GM12874 (cell line): ENCODE data around the gene AANAT.

Experiments
- TF ChIP-seq, protein P1 (sequence below): IDR thresholded peaks from 2 replicates; pipeline ENCODE4 v1.5.1; 2011; ENCODE audit warnings: low read depth, mild to moderate bottlenecking, control low read depth, low read length, moderate library complexity; ENCODE audit not compliant: insufficient read depth

AANAT gene

DNA sequence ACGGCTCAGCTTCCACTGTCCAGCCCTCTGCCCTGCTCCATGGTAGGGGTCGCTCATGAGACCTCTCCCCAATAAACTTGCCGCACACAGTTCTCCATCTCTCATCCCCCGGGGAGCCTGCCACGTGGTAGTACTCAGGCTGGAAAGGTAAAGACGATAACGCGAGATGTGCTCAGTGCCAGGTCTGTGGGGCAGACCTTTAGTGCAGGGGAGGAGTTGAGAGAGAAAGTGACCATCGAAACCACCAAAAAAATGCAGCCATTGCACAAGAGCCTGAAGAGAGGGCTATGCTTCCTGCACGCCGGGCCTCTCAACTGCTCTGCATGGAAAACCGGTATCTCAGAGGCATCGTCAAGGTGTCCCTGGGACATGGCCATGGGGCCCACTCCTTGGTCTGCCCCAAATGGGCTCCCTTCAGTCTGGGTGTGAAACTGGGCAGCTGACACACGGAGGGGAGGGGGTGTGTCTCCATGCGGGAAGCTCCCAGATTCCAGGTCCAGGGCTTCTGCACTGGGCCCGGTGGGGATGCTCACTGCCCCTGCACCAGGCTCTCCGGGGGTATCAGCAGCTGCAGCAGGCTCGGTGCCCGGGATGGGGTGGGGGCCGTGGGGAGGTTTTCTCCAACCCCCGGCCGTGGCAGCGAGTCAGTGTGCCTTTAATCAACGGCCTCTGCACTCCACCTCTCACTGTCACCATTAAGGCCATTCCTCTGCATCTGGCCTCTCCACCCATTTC, 4.7 kb upstream of the AANAT start:
- TF ChIP-seq, protein P1, sequence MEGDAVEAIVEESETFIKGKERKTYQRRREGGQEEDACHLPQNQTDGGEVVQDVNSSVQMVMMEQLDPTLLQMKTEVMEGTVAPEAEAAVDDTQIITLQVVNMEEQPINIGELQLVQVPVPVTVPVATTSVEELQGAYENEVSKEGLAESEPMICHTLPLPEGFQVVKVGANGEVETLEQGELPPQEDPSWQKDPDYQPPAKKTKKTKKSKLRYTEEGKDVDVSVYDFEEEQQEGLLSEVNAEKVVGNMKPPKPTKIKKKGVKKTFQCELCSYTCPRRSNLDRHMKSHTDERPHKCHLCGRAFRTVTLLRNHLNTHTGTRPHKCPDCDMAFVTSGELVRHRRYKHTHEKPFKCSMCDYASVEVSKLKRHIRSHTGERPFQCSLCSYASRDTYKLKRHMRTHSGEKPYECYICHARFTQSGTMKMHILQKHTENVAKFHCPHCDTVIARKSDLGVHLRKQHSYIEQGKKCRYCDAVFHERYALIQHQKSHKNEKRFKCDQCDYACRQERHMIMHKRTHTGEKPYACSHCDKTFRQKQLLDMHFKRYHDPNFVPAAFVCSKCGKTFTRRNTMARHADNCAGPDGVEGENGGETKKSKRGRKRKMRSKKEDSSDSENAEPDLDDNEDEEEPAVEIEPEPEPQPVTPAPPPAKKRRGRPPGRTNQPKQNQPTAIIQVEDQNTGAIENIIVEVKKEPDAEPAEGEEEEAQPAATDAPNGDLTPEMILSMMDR, result no peak

DNA sequence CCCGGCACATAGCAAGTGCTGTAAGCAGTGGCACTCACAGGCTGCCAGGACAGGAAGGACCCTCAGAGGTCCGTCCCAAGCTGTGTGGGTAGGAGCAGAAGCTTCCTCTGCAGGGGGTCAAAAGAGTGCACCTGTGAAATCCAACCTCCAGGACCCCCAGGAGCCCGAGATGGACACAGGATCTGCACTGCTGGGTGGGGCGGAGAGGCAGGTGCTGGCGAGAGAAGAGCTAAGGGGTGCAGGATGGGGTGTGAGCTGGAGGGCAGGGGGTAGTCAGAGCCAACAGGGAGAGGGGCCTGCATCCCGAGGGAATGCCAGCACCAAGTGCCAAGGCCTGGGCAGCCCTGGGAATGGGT, 650 bp upstream of the AANAT start:
- TF ChIP-seq, protein P1, result no peak

DNA sequence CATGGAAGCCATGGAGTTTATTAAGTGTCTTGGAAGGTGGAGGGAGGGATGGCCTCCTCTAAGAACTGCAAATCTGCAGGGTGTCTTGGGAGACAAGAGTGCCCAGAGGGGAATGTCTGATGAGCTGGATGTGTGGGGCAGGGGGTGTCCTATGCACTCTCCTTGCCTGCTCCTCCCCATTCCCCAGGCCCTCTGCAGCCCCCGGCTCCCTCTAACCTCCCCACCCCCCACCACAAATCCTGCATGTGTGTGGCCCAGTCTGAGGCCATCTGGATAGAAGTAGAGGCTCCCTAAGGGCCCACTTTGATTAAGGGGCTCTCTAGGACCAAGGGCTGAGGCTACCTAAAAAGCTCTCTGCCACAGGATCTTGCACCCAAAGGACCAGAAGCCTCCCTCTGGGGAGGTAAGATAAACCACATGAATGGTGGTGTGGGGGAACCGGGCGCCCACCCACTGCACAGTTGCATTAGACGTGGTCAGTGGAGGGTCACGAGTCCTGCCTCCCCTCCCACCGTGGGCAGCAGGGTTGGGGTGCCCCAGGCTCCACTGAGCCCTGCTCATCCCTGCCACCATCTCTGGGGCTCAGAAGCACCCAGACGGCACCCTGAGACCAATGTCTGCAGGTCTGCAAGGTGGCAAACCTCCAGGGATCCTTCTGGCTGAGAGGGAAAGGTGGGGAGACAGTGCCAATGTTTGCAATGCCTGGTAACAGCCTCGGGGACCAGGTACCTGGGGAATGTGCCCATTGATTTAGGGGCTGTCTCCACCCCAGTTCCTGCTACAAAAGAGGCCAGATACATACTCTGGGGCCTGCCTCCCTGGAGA, 618 bp downstream of the AANAT start:
- TF ChIP-seq, protein P1, result no peak

DNA sequence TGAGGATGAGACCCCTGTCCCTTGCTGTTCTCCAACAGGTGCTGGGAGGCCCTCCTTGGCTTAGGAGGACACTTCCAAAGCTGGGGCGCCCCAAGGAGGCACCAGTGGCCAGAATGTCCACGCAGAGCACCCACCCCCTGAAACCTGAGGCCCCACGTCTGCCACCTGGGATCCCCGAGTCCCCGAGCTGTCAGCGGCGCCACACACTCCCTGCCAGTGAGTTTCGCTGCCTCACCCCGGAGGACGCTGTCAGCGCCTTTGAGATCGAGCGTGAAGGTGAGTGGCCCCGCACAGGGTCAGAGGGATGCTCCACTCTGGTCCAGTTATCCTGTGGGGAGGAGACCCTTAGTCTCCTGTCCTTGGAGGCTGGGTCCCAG, 1.2 kb downstream of the AANAT start:
- TF ChIP-seq, protein P1, result no peak

DNA sequence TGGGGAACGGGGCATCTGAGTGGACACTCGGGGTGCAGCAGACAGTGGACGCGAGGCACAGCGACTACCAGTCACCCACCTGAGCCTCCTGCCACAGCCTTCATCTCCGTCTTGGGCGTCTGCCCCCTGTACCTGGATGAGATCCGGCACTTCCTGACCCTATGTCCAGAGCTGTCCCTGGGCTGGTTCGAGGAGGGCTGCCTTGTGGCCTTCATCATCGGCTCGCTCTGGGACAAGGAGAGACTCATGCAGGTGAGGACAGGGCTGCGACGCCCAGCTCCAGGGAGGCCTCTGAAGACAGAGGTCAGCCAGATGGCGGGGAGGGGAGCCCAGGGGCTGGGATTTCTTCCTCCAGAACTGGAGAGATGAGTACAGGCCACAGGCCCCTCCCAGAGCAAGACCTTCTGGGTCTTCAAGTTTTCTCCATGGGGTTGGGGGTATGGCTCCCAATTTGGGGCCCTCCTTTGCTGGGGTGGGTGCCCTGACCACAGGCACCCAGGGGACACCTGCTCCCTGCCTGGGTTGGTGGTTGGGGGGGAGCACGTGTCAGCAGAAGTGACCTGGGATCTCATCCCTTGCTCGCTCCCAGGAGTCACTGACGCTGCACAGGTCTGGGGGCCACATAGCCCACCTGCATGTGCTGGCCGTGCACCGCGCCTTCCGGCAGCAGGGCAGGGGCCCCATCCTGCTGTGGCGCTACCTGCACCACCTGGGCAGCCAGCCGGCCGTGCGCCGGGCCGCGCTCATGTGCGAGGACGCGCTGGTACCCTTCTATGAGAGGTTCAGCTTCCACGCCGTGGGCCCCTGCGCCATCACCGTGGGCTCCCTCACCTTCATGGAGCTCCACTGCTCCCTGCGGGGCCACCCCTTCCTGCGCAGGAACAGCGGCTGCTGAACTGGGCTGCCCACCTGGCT, 1.9 kb downstream of the AANAT start:
- TF ChIP-seq, protein P1, result no peak

DNA sequence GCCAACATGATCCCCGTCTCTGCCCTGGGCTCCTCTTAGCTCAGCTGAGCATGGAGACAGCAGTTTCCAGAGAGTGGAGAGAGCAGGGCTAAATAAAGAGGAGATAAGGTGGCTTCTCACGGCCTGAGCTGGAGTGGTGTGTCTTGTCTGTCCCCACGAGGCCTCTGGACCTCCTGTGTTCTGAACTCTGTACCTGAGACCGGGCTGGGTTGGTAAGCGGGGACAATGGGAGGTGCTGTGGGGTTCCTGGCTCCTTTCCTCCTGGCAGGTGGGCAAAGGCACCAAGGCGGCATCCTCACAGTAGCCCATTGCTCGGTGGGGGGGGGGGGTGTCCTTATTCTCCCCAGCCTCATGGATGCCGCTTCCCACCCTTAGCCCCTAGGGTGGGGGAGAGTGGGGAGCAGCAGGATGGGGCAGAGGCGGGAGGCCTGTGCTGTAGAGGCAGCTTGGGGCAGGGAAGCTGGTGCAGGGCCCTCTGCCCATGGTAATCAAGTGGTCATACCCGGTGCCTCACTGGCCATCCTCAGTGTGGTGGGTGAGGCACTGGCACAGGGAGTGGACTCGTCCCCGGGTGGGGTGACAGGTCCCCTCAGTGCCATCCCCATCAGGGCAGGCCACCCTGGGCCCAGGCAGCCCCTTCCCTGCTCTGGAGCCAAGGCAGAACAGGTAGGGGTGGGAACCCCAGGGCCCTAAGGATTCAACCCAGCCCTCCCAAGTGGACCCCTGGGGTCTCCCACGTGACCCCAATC, 2.8 kb downstream of the AANAT start:
- TF ChIP-seq, protein P1, result no peak
